ENCODE results near the gene CFAP97.

DNA sequence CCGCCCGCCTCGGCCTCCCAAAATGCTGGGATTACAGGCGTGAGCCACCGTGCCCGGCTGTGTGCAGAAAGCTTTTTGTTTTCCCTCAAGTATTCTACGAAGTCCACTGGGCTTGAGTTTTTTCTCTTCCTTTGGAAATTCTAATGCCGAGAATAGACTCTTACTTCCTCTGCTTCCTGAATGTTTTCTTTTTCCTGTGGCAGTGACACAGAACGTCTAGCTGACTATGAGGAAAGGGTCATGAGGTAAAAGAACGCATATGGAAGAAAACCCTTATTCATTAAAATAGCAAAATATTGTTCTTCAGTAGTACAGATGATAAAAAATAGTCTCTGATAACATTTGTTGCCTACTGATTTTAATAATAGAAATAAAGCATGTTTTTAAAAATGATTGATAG lies 65.6 kb downstream of the CFAP97 start:
- TF ChIP-seq EZH2phosphoT487 (IDR thresholded peaks at IDR 0.05) = no peak
- TF ChIP-seq, protein P1, sequence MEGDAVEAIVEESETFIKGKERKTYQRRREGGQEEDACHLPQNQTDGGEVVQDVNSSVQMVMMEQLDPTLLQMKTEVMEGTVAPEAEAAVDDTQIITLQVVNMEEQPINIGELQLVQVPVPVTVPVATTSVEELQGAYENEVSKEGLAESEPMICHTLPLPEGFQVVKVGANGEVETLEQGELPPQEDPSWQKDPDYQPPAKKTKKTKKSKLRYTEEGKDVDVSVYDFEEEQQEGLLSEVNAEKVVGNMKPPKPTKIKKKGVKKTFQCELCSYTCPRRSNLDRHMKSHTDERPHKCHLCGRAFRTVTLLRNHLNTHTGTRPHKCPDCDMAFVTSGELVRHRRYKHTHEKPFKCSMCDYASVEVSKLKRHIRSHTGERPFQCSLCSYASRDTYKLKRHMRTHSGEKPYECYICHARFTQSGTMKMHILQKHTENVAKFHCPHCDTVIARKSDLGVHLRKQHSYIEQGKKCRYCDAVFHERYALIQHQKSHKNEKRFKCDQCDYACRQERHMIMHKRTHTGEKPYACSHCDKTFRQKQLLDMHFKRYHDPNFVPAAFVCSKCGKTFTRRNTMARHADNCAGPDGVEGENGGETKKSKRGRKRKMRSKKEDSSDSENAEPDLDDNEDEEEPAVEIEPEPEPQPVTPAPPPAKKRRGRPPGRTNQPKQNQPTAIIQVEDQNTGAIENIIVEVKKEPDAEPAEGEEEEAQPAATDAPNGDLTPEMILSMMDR (IDR thresholded peaks at IDR 0.05) = no peak

Measured in neural progenitor cell (in vitro differentiated cells).